A673 (cell line): ENCODE data around the gene LSM14A. TPM values are rescaled to one million over a fixed set of nuclear protein-coding genes. Genes with fewer than 3 reads are reported as not detected.
"Not testable (repeated sequence)": the region's sequence is repeated elsewhere in the genome, so short reads cannot be mapped to it uniquely, and the experiment has no call there.

ENCODE experiments used
- BruUV-seq: library from RNA; stranded (reverse); fragments of 400-500 nt; replicated peaks from 2 replicates; lab custom pipeline; 2021; lab: Mats Ljungman, UMichigan
- CTCF ChIA-PET: fragments of 300-600 bp; sonication (Branson Sonifier 250); formaldehyde crosslinking; loops from one replicate; lab custom pipeline; 2022; ENCODE audit warnings: antibody characterized with exemption; lab: Charles Lee
- POLR2A ChIA-PET: fragments of 300-600 bp; sonication (Branson Sonifier 250); formaldehyde crosslinking; loops from one replicate; lab custom pipeline; 2022; ENCODE audit warnings: antibody characterized with exemption; ENCODE audit not compliant: low non-redundant PET; lab: Charles Lee
- DNase-seq: peaks from one replicate; pipeline ENCODE4 v3.0.0-alpha.2; 2015; ENCODE audit warnings: low spot score
- H3K27ac ChIP-seq: fragments of 200-600 bp; sonication (generic); 2 replicates; pipeline ENCODE4 v1.5.1; 2016; ENCODE audit warnings: mixed run types, low read depth, mild to moderate bottlenecking, mixed read lengths, antibody characterized with exemption, low read length; ENCODE audit not compliant: poor library complexity, severe bottlenecking
- H3K27me3 ChIP-seq: fragments of 200-600 bp; sonication (generic); replicated peaks from 2 replicates; pipeline ENCODE4 v1.6.1; 2017; ENCODE audit warnings: mixed run types, low read depth, mild to moderate bottlenecking, mixed read lengths, antibody characterized with exemption, low read length; ENCODE audit not compliant: insufficient read depth, poor library complexity
- H3K36me3 ChIP-seq: fragments of 200-600 bp; sonication (generic); 2 replicates; pipeline ENCODE4 v1.6.1; 2016; ENCODE audit warnings: mixed run types, mild to moderate bottlenecking, mixed read lengths, antibody characterized with exemption, low read length; ENCODE audit not compliant: insufficient read depth, poor library complexity, severe bottlenecking
- H3K4me1 ChIP-seq: fragments of 200-600 bp; sonication (generic); 2 replicates; pipeline ENCODE4 v1.6.1; 2017; ENCODE audit warnings: mixed run types, mild to moderate bottlenecking, mixed read lengths, antibody characterized with exemption, low read length; ENCODE audit not compliant: insufficient read depth, poor library complexity, severe bottlenecking
- H3K4me3 ChIP-seq: fragments of 200-600 bp; sonication (generic); 2 replicates; pipeline ENCODE4 v1.5.1; 2016; ENCODE audit warnings: low read depth, mixed run types, mild to moderate bottlenecking, mixed read lengths, low read length; ENCODE audit not compliant: poor library complexity, severe bottlenecking
- H3K9me3 ChIP-seq: fragments of 200-600 bp; sonication (generic); 2 replicates; pipeline ENCODE4 v1.6.1; 2016; ENCODE audit warnings: mixed run types, low read depth, mild to moderate bottlenecking, mixed read lengths, antibody characterized with exemption, low read length; ENCODE audit not compliant: poor library complexity, severe bottlenecking
- EZH2 ChIP-seq: fragments of 200-600 bp; sonication (generic); IDR thresholded peaks from 2 replicates; pipeline ENCODE4 v1.6.1; 2017; ENCODE audit warnings: borderline replicate concordance, low read depth, mild to moderate bottlenecking, mixed read lengths, antibody characterized with exemption, low read length; ENCODE audit not compliant: poor library complexity, severe bottlenecking
- intact Hi-C: fragments of 100-400 bp; cut with micrococcal nuclease; formaldehyde crosslinking; loops from one replicate; pipeline ENCODE4 v1.10.0; 2022; ENCODE audit not compliant: unreplicated experiment
- total RNA-seq: library from RNA; stranded (reverse); gene quantifications from 2 replicates; pipeline ENCODE4 v1.2.3, GENCODE V29; 2021
- TF ChIP-seq, protein P1 (sequence below): fragments of 300-800, 200-600 bp; sonication (generic); conservative IDR thresholded peaks from 2 replicates; pipeline ENCODE4 v1.5.1; 2017; ENCODE audit warnings: low read depth, mild to moderate bottlenecking, antibody characterized with exemption, low read length, moderate library complexity, mixed read lengths

The LSM14A gene
- total RNA-seq, 1 experiment from 2014 or later: 137 TPM

DNA sequence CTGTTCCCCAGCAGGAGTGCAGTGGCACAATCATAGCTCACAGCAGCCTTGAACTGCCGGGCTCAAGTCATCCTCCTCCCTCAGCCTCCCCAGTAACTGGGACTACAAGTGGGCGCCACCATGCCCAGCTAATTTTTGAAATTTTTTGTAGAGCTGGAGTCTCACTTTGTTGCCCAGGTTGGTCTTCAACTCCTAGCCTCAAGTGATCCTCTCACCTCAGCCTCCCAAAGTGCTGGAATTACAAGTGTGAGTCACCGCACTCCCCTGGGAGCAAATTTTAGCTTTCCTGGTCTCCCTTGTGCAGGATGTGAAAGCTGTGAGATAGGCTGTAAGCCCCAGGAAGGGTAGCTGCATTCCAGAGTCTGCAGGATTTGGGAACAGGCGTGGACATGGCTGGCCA is 76.6 kb downstream of the LSM14A start:
- no peak overlapping the region for H3K4me3 ChIP-seq
- no peak overlapping the region for H3K27ac ChIP-seq
- no peaks in the 10 kb centered on the region for H3K36me3 ChIP-seq
- intact Hi-C loops: no loop called here
- TF ChIP-seq, protein P1, sequence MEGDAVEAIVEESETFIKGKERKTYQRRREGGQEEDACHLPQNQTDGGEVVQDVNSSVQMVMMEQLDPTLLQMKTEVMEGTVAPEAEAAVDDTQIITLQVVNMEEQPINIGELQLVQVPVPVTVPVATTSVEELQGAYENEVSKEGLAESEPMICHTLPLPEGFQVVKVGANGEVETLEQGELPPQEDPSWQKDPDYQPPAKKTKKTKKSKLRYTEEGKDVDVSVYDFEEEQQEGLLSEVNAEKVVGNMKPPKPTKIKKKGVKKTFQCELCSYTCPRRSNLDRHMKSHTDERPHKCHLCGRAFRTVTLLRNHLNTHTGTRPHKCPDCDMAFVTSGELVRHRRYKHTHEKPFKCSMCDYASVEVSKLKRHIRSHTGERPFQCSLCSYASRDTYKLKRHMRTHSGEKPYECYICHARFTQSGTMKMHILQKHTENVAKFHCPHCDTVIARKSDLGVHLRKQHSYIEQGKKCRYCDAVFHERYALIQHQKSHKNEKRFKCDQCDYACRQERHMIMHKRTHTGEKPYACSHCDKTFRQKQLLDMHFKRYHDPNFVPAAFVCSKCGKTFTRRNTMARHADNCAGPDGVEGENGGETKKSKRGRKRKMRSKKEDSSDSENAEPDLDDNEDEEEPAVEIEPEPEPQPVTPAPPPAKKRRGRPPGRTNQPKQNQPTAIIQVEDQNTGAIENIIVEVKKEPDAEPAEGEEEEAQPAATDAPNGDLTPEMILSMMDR: no peak
- no peak for TF ChIP-seq EZH2
- no peaks in the 10 kb centered on the region for H3K27me3 ChIP-seq
- DNase-seq: no peak
- no peaks in the 10 kb centered on the region for H3K4me1 ChIP-seq
- BruUV-seq: no TSS peak
- ChIA-PET CTCF (no interaction called here), POLR2A (no interaction called here)
- no peaks in the 10 kb centered on the region for H3K9me3 ChIP-seq

DNA sequence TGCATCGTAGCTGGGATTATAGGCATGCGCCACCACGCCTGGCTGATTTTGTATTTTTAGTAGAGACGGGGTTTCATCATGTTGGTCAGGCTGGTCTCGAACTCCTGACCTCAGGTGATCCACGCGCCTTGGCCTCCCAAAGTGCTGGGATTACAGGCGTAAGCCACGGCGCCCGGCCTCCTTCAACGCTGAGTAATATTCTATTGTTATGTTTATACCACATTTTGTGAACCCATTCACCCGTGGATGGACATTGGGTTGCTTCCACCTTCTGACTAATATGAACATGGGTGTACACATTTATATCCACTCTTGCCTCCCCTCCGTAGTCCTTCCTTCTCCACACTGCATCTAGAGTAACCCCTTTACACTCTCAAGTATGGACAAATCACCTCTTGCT is 80.9 kb downstream of the LSM14A start:
- H3K36me3 ChIP-seq, intact Hi-C loops, CTCF ChIA-PET, H3K27me3 ChIP-seq, POLR2A ChIA-PET, DNase-seq, H3K4me3 ChIP-seq, BruUV-seq, H3K9me3 ChIP-seq, H3K27ac ChIP-seq: not testable (repeated sequence)
- H3K4me1 ChIP-seq: peaks cover 18% of the 10 kb centered on the region

DNA sequence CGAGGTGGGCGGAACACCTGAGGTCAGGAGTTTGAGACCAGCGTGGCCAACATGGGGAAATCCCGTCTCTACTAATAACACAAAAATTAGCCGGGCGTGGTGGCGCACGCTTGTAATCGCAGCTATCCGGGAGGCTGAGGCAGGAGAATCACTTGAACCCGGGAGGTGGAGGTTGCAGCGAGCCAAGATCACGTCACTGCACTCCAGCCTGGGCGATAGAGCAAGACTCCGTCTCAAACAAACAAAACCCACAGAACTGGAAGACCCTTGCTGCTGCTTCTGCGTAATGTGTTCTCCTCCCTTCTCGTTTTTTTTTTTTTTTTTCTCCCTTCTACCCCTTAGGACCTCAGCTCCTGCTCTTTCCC is 81.4 kb downstream of the LSM14A start:
- Histone ChIP-seq H3K4me1 (peaks cover 18% of the 10 kb centered on the region), H3K4me3 (peak overlapping the region; percentile 93), H3K27ac (peak overlapping the region; percentile 93)
- CTCF ChIA-PET, H3K9me3 ChIP-seq, BruUV-seq, POLR2A ChIA-PET, H3K27me3 ChIP-seq, DNase-seq, intact Hi-C loops, H3K36me3 ChIP-seq: not testable (repeated sequence)

DNA sequence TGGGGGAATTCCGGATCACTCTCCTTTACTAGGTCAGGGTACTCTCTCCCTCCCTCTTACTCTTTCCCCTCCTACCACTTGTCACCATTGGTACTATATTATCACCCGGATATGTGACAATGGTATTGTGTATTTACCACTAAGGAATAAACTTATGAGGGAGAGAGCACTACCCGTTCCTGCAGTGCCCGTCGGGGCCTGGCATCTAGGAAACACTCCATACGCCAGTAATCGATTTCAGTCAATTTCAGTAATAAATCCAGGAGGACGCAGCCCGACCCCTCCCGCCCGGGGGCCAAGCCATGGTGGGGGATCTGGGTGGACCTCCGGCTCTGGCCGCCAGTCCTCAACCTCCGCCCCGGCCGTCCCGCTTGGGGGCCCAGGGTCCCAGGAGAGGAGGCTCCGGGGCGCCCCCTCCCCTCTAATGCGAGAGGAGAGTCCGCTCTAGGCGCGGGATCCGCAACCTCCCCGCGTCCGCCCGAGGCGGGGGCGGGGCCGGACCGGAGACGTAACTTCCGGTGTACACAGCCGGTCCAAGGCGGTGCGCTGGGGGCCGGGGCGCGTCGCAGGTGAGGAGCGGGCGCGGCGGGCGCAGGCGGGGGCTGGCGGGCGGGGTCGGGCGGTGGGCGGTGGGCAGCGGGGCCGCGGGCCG is 81.9 kb downstream of the LSM14A start, which contains the start of gene GARRE1:
Gene GARRE1, plus strand, starts transcription at position 509 of the 652 bp plus-strand sequence. CDS start 45,920 bp downstream, outside the sequence.
- ChIA-PET POLR2A (no interaction called here), CTCF (no interaction called here)
- TF ChIP-seq, protein P1: no peak
- no peak for TF ChIP-seq EZH2
- DNase-seq: peak; percentile 81
- Histone ChIP-seq H3K4me1 (peaks cover 18% of the 10 kb centered on the region), H3K27me3 (no peaks in the 10 kb centered on the region), H3K9me3 (no peaks in the 10 kb centered on the region), H3K36me3 (no peaks in the 10 kb centered on the region), H3K4me3 (peak within 1 kb of the TSS; percentile 93), H3K27ac (peak within 1 kb of the TSS; percentile 93)
- no TSS peak for BruUV-seq
- intact Hi-C loops: no loop called here
